ENCODE results near the gene GCFC2. TPM values are rescaled to one million over a fixed set of nuclear protein-coding genes. Genes with fewer than 3 reads are reported as not detected.

Gene GCFC2
- polyA plus RNA-seq, 4 donors: 8.9 to 26.0 (median 10.5) TPM

GRCh38 chr2:75633620-75634019 lies 77.1 kb downstream of the GCFC2 start:
- DNase-seq: no peak
- FAIRE-seq: no peak
- Histone ChIP-seq H3K9me3 (ENCODE audit: control insufficient read depth in 2 of 2, insufficient read depth in 1 of 2, low read depth in 1 of 2, low read length in 1 of 2) (no peaks in the 10 kb centered on the region), H3K36me3 (ENCODE audit: control insufficient read depth in 3 of 3, insufficient read depth in 2 of 3, low read depth in 1 of 3, low read length in 3 of 3) (no peaks in the 10 kb centered on the region), H3K27ac (ENCODE audit: low read depth in 1 of 3, low read length in 2 of 3) (no peak overlapping the region), H3K4me3 (ENCODE audit: low read depth in 1 of 3, low read length in 3 of 3) (no peak overlapping the region), H3K27me3 (ENCODE audit: control insufficient read depth in 3 of 3, insufficient read depth in 3 of 3, low read length in 3 of 3) (peaks cover 0 to 6% (median 2%) of the 10 kb centered on the region in 3 donors), H3K4me1 (ENCODE audit: control insufficient read depth in 3 of 3, insufficient read depth in 2 of 3, low read depth in 1 of 3, low read length in 2 of 3) (no peaks in the 10 kb centered on the region)
- WGBS, 3 donors: 55 to 82% (median 64%) methylated on average over 3 of the region's 3 CpGs

- no peak overlapping the region for H3K27ac ChIP-seq (ENCODE audit: low read depth in 1 of 3, low read length in 2 of 3)
- DNase-seq: no peak
- no peaks in the 10 kb centered on the region for H3K4me1 ChIP-seq (ENCODE audit: control insufficient read depth in 3 of 3, insufficient read depth in 2 of 3, low read depth in 1 of 3, low read length in 2 of 3)
- 81 to 86% (median 82%) methylated on average over 1 of the region's 1 CpG for WGBS, 3 donors
- H3K36me3 ChIP-seq (ENCODE audit: control insufficient read depth in 3 of 3, insufficient read depth in 2 of 3, low read depth in 1 of 3, low read length in 3 of 3): no peaks in the 10 kb centered on the region
- no peak overlapping the region for H3K4me3 ChIP-seq (ENCODE audit: low read depth in 1 of 3, low read length in 3 of 3)
- H3K27me3 ChIP-seq (ENCODE audit: control insufficient read depth in 3 of 3, insufficient read depth in 3 of 3, low read length in 3 of 3): peaks cover 0 to 6% (median 2%) of the 10 kb centered on the region in 3 donors
- no peak for FAIRE-seq
- no peaks in the 10 kb centered on the region for H3K9me3 ChIP-seq (ENCODE audit: control insufficient read depth in 2 of 2, insufficient read depth in 1 of 2, low read depth in 1 of 2, low read length in 1 of 2)
Measured at GRCh38 chr2:75632813-75633212, 77.9 kb downstream of the GCFC2 start.

GRCh38 chr2:75632091-75632701 lies 78.5 kb downstream of the GCFC2 start:
- H3K27me3 ChIP-seq (ENCODE audit: control insufficient read depth in 3 of 3, insufficient read depth in 3 of 3, low read length in 3 of 3): peaks cover 0 to 3% (median 2%) of the 10 kb centered on the region in 3 donors
- no peaks in the 10 kb centered on the region for H3K36me3 ChIP-seq (ENCODE audit: control insufficient read depth in 3 of 3, insufficient read depth in 2 of 3, low read depth in 1 of 3, low read length in 3 of 3)
- H3K4me1 ChIP-seq (ENCODE audit: control insufficient read depth in 3 of 3, insufficient read depth in 2 of 3, low read depth in 1 of 3, low read length in 2 of 3): no peaks in the 10 kb centered on the region
- H3K9me3 ChIP-seq (ENCODE audit: control insufficient read depth in 2 of 2, insufficient read depth in 1 of 2, low read depth in 1 of 2, low read length in 1 of 2): no peaks in the 10 kb centered on the region
- DNase-seq: no peak
- 73 to 76% (median 74%) methylated on average over 5 of the region's 5 CpGs for WGBS, 3 donors
- H3K4me3 ChIP-seq (ENCODE audit: low read depth in 1 of 3, low read length in 3 of 3): no peak overlapping the region
- H3K27ac ChIP-seq (ENCODE audit: low read depth in 1 of 3, low read length in 2 of 3): no peak overlapping the region
- FAIRE-seq: no peak

GRCh38 chr2:75627902-75628504 lies 82.7 kb downstream of the GCFC2 start:
- WGBS, 3 donors: 0 to 2% (median 1%) methylated on average over 4 of the region's 4 CpGs
- FAIRE-seq: peak; percentile 36
- H3K9me3 ChIP-seq (ENCODE audit: control insufficient read depth in 2 of 2, insufficient read depth in 1 of 2, low read depth in 1 of 2, low read length in 1 of 2): no peaks in the 10 kb centered on the region

GRCh38 chr2:75622929-75623328 lies 87.8 kb downstream of the GCFC2 start:
- Histone ChIP-seq H3K27me3 (ENCODE audit: control insufficient read depth in 3 of 3, insufficient read depth in 3 of 3, low read length in 3 of 3) (peaks cover 0 to 6% (median 2%) of the 10 kb centered on the region in 3 donors), H3K27ac (ENCODE audit: low read depth in 1 of 3, low read length in 2 of 3) (no peak overlapping the region), H3K4me3 (ENCODE audit: low read depth in 1 of 3, low read length in 3 of 3) (no peak overlapping the region), H3K9me3 (ENCODE audit: control insufficient read depth in 2 of 2, insufficient read depth in 1 of 2, low read depth in 1 of 2, low read length in 1 of 2) (no peaks in the 10 kb centered on the region), H3K4me1 (ENCODE audit: control insufficient read depth in 3 of 3, insufficient read depth in 2 of 3, low read depth in 1 of 3, low read length in 2 of 3) (no peaks in the 10 kb centered on the region), H3K36me3 (ENCODE audit: control insufficient read depth in 3 of 3, insufficient read depth in 2 of 3, low read depth in 1 of 3, low read length in 3 of 3) (no peaks in the 10 kb centered on the region)
- no peak for FAIRE-seq
- DNase-seq: no peak
- 79 to 81% (median 80%) methylated on average over 3 of the region's 3 CpGs for WGBS, 3 donors

More at GRCh38 chr2:75627902-75628504, 82.7 kb downstream of the GCFC2 start:
- H3K4me3 ChIP-seq (ENCODE audit: low read depth in 1 of 3, low read length in 3 of 3): no peak overlapping the region
- H3K36me3 ChIP-seq (ENCODE audit: control insufficient read depth in 3 of 3, insufficient read depth in 2 of 3, low read depth in 1 of 3, low read length in 3 of 3): no peaks in the 10 kb centered on the region
- H3K27ac ChIP-seq (ENCODE audit: low read depth in 1 of 3, low read length in 2 of 3): no peak overlapping the region
- peaks cover 0 to 4% (median 3%) of the 10 kb centered on the region in 3 donors for H3K27me3 ChIP-seq (ENCODE audit: control insufficient read depth in 3 of 3, insufficient read depth in 3 of 3, low read length in 3 of 3)
- H3K4me1 ChIP-seq (ENCODE audit: control insufficient read depth in 3 of 3, insufficient read depth in 2 of 3, low read depth in 1 of 3, low read length in 2 of 3): no peaks in the 10 kb centered on the region
- peak; percentile 67 to 84 for DNase-seq

- H3K4me1 ChIP-seq (ENCODE audit: control insufficient read depth in 3 of 3, insufficient read depth in 2 of 3, low read depth in 1 of 3, low read length in 2 of 3): no peaks in the 10 kb centered on the region
- DNase-seq (no peak), FAIRE-seq (no peak)
- H3K9me3 ChIP-seq (ENCODE audit: control insufficient read depth in 2 of 2, insufficient read depth in 1 of 2, low read depth in 1 of 2, low read length in 1 of 2): no peaks in the 10 kb centered on the region
- no peak overlapping the region for H3K27ac ChIP-seq (ENCODE audit: low read depth in 1 of 3, low read length in 2 of 3)
- peaks cover 0 to 6% (median 2%) of the 10 kb centered on the region in 3 donors for H3K27me3 ChIP-seq (ENCODE audit: control insufficient read depth in 3 of 3, insufficient read depth in 3 of 3, low read length in 3 of 3)
- no peaks in the 10 kb centered on the region for H3K36me3 ChIP-seq (ENCODE audit: control insufficient read depth in 3 of 3, insufficient read depth in 2 of 3, low read depth in 1 of 3, low read length in 3 of 3)
- H3K4me3 ChIP-seq (ENCODE audit: low read depth in 1 of 3, low read length in 3 of 3): no peak overlapping the region
- 36 to 85% (median 82%) methylated on average over 2 of the region's 2 CpGs for WGBS, 3 donors
Measured at GRCh38 chr2:75622500-75622899, 88.2 kb downstream of the GCFC2 start.

GRCh38 chr2:75621228-75621627 lies 89.5 kb downstream of the GCFC2 start:
- Histone ChIP-seq H3K4me1 (ENCODE audit: control insufficient read depth in 3 of 3, insufficient read depth in 2 of 3, low read depth in 1 of 3, low read length in 2 of 3) (no peaks in the 10 kb centered on the region), H3K27me3 (ENCODE audit: control insufficient read depth in 3 of 3, insufficient read depth in 3 of 3, low read length in 3 of 3) (peaks cover 0 to 6% (median 2%) of the 10 kb centered on the region in 3 donors), H3K9me3 (ENCODE audit: control insufficient read depth in 2 of 2, insufficient read depth in 1 of 2, low read depth in 1 of 2, low read length in 1 of 2) (no peaks in the 10 kb centered on the region), H3K36me3 (ENCODE audit: control insufficient read depth in 3 of 3, insufficient read depth in 2 of 3, low read depth in 1 of 3, low read length in 3 of 3) (no peaks in the 10 kb centered on the region), H3K4me3 (ENCODE audit: low read depth in 1 of 3, low read length in 3 of 3) (no peak overlapping the region), H3K27ac (ENCODE audit: low read depth in 1 of 3, low read length in 2 of 3) (no peak overlapping the region)
- WGBS, 3 donors: 73 to 82% (median 79%) methylated on average over 4 of the region's 4 CpGs
- DNase-seq (no peak), FAIRE-seq (no peak)

GRCh38 chr2:75619956-75620740 lies 90.6 kb downstream of the GCFC2 start:
- no peak for FAIRE-seq
- no peak for DNase-seq
- H3K9me3 ChIP-seq (ENCODE audit: control insufficient read depth in 2 of 2, insufficient read depth in 1 of 2, low read depth in 1 of 2, low read length in 1 of 2): no peaks in the 10 kb centered on the region
- 71 to 90% (median 82%) methylated on average over 4 of the region's 4 CpGs for WGBS, 3 donors
- no peaks in the 10 kb centered on the region for H3K36me3 ChIP-seq (ENCODE audit: control insufficient read depth in 3 of 3, insufficient read depth in 2 of 3, low read depth in 1 of 3, low read length in 3 of 3)
- no peaks in the 10 kb centered on the region for H3K4me1 ChIP-seq (ENCODE audit: control insufficient read depth in 3 of 3, insufficient read depth in 2 of 3, low read depth in 1 of 3, low read length in 2 of 3)
- H3K4me3 ChIP-seq (ENCODE audit: low read depth in 1 of 3, low read length in 3 of 3): no peak overlapping the region
- no peak overlapping the region for H3K27ac ChIP-seq (ENCODE audit: low read depth in 1 of 3, low read length in 2 of 3)
- H3K27me3 ChIP-seq (ENCODE audit: control insufficient read depth in 3 of 3, insufficient read depth in 3 of 3, low read length in 3 of 3): peaks cover 0 to 6% (median 2%) of the 10 kb centered on the region in 3 donors
